Panc1 (cell line): ENCODE data around the gene SFXN3. TPM values are rescaled to one million over a fixed set of nuclear protein-coding genes. Genes with fewer than 3 reads are reported as not detected.

Experiments used
- ATAC-seq: fragments of 200-7000 bp; cut with Tn5 transposase; 2 replicates; pipeline ENCODE4 v1.9.1; 2020; ENCODE audit warnings: mild to moderate bottlenecking, moderate library complexity
- BruUV-seq: library from RNA; stranded (reverse); fragments of 400-500 nt; replicated peaks from 2 replicates; lab custom pipeline; 2021; lab: Mats Ljungman, UMichigan
- CTCF ChIA-PET: fragments of 300-600 bp; sonication (Branson Sonifier 250); formaldehyde crosslinking; loops from one replicate; lab custom pipeline; 2022; ENCODE audit warnings: antibody characterized with exemption; lab: Charles Lee
- POLR2A ChIA-PET: fragments of 300-600 bp; sonication (Branson Sonifier 250); formaldehyde crosslinking; loops from one replicate; lab custom pipeline; 2022; ENCODE audit warnings: antibody characterized with exemption; lab: Charles Lee
- DNase-seq: peaks from one replicate; pipeline ENCODE4 v3.0.0-alpha.2; 2010; ENCODE audit warnings: low read depth, low spot score
- H3K27ac ChIP-seq: 2 replicates; pipeline ENCODE4 v1.5.1; 2011; ENCODE audit warnings: mild to moderate bottlenecking, low read length, inconsistent platforms
- H3K27me3 ChIP-seq: fragments of 200-500 bp; sonication (Bioruptor generic); 2 replicates; pipeline ENCODE4 v1.6.0; 2014; ENCODE audit warnings: low read length, inconsistent platforms; ENCODE audit not compliant: control insufficient read depth, insufficient read depth
- H3K36me3 ChIP-seq: fragments of 200-500 bp; sonication (Bioruptor generic); 2 replicates; pipeline ENCODE4 v1.5.1; 2014; ENCODE audit warnings: inconsistent platforms, mild to moderate bottlenecking, low read length, moderate library complexity; ENCODE audit not compliant: control insufficient read depth, insufficient read depth
- H3K4me1 ChIP-seq: 2 replicates; pipeline ENCODE4 v1.5.1; 2011; ENCODE audit warnings: inconsistent platforms, mild to moderate bottlenecking, low read length, moderate library complexity; ENCODE audit not compliant: control insufficient read depth, insufficient read depth
- H3K4me3 ChIP-seq, 2 experiments: 2 replicates each; pipeline ENCODE4 v1.5.1; 2011 to 2012; ENCODE audit warnings: low read depth in 2 of 2, low read length in 2 of 2, mild to moderate bottlenecking in 2 of 2, inconsistent platforms in 1 of 2, moderate library complexity in 1 of 2
- H3K9me3 ChIP-seq: fragments of 200-500 bp; sonication (Bioruptor generic); 2 replicates; pipeline ENCODE4 v1.5.1; 2014; ENCODE audit warnings: low read depth, mild to moderate bottlenecking, inconsistent platforms, low read length, moderate library complexity; ENCODE audit not compliant: control insufficient read depth, insufficient read depth
- POLR2AphosphoS5 ChIP-seq: IDR thresholded peaks from 2 replicates; pipeline ENCODE4 v1.6.1; 2012; ENCODE audit warnings: mild to moderate bottlenecking, low read depth, low read length, moderate library complexity
- SIN3A ChIP-seq: IDR thresholded peaks from 2 replicates; pipeline ENCODE4 v1.6.1; 2012; ENCODE audit warnings: low read depth, mild to moderate bottlenecking, low read length, moderate library complexity, borderline replicate concordance; ENCODE audit not compliant: insufficient read depth
- TCF7L2 ChIP-seq: IDR thresholded peaks from 2 replicates; pipeline ENCODE4 v1.6.1; 2011; ENCODE audit warnings: mild to moderate bottlenecking, low read depth, low read length, inconsistent platforms
- in situ Hi-C: cut with HindIII; loops from 2 replicates; pipeline ENCODE4 v1.10.0; 2016; ENCODE audit warnings: low sequenced_read_pairs, low pct_unique_long_range_greater_than_20kb
- intact Hi-C: fragments of 100-400 bp; cut with micrococcal nuclease; formaldehyde crosslinking; loops from one replicate; pipeline ENCODE4 v1.10.0; 2022; ENCODE audit not compliant: unreplicated experiment
- total RNA-seq: library from RNA; stranded (reverse); gene quantifications from one replicate; pipeline ENCODE4 v1.2.1, GENCODE V29; 2021; ENCODE audit not compliant: unreplicated experiment
- TF ChIP-seq, protein P1 (sequence below), 2 experiments: IDR thresholded peaks; 2 replicates each; pipeline ENCODE4 v1.6.1; 2011 to 2012; ENCODE audit warnings: low read depth in 2 of 2, control low read depth in 1 of 2, low read length in 1 of 2, mild to moderate bottlenecking in 1 of 2, moderate library complexity in 1 of 2; ENCODE audit not compliant: insufficient read depth in 1 of 2
- TF ChIP-seq, protein P2 (sequence below): fragments of 450-650 bp; IDR thresholded peaks from 2 replicates; pipeline ENCODE4 v1.5.1; 2017; ENCODE audit warnings: mild to moderate bottlenecking

The SFXN3 gene
- total RNA-seq, 1 experiment from 2014 or later, result 15.3 TPM

DNA sequence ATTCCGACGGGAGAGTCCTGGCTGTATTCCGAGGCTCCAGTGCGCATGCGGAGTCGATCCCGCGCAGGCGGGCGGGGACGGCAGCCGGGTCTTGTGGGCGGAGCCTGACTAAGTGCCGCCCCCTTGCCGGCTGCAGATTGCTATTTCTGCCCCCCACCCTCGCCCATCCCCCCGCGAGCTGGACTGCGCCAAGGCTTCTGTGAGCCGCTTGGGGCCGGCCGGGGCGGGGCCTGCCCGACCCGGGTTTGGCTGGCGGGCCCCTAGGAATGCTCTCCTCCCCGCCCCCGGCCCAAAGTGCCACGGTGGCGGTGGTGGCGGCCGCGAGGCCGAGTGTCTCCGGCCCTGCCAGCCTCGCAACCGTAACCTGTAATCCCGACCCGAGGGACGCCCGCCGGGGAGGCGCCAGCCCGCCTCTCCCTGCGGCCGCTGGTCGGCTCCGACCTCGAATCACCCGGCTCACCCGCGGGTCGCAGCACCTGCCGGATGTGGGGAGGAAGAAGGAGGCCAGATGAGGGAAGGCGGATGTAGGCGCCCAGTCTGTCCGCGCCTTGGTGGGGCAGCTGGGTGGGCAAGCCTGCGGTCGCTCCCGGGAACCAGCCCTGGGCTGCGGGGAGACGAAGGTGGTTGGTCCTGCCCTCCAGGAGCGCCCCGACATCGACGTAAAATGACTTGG, 30.1 kb downstream of the SFXN3 start:
- intact Hi-C loops (no loop called here), in situ Hi-C loops (no loop called here)
- no peak for TF ChIP-seq SIN3A
- TF ChIP-seq, protein P1, sequence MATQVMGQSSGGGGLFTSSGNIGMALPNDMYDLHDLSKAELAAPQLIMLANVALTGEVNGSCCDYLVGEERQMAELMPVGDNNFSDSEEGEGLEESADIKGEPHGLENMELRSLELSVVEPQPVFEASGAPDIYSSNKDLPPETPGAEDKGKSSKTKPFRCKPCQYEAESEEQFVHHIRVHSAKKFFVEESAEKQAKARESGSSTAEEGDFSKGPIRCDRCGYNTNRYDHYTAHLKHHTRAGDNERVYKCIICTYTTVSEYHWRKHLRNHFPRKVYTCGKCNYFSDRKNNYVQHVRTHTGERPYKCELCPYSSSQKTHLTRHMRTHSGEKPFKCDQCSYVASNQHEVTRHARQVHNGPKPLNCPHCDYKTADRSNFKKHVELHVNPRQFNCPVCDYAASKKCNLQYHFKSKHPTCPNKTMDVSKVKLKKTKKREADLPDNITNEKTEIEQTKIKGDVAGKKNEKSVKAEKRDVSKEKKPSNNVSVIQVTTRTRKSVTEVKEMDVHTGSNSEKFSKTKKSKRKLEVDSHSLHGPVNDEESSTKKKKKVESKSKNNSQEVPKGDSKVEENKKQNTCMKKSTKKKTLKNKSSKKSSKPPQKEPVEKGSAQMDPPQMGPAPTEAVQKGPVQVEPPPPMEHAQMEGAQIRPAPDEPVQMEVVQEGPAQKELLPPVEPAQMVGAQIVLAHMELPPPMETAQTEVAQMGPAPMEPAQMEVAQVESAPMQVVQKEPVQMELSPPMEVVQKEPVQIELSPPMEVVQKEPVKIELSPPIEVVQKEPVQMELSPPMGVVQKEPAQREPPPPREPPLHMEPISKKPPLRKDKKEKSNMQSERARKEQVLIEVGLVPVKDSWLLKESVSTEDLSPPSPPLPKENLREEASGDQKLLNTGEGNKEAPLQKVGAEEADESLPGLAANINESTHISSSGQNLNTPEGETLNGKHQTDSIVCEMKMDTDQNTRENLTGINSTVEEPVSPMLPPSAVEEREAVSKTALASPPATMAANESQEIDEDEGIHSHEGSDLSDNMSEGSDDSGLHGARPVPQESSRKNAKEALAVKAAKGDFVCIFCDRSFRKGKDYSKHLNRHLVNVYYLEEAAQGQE (IDR thresholded peaks at IDR 0.05; ENCODE audit: insufficient read depth in 1 of 2, low read depth in 2 of 2, low read length in 1 of 2), result no peak
- TF ChIP-seq, protein P2, sequence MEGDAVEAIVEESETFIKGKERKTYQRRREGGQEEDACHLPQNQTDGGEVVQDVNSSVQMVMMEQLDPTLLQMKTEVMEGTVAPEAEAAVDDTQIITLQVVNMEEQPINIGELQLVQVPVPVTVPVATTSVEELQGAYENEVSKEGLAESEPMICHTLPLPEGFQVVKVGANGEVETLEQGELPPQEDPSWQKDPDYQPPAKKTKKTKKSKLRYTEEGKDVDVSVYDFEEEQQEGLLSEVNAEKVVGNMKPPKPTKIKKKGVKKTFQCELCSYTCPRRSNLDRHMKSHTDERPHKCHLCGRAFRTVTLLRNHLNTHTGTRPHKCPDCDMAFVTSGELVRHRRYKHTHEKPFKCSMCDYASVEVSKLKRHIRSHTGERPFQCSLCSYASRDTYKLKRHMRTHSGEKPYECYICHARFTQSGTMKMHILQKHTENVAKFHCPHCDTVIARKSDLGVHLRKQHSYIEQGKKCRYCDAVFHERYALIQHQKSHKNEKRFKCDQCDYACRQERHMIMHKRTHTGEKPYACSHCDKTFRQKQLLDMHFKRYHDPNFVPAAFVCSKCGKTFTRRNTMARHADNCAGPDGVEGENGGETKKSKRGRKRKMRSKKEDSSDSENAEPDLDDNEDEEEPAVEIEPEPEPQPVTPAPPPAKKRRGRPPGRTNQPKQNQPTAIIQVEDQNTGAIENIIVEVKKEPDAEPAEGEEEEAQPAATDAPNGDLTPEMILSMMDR, result no peak
- TF ChIP-seq POLR2AphosphoS5, result peak; percentile 8; the same call in 1 of the 2 replicates
- peak; percentile 53 for TF ChIP-seq TCF7L2
- ChIA-PET POLR2A (interaction anchor here (0.7 to 1.2 kb wide), 2 partner anchors 9 to 64 kb away, joined by 4 to 5 read pairs; no protein-coding TSS in a partner anchor), CTCF (interaction anchor here (0.6 to 2.2 kb wide), 8 partner anchors 10 to 775 kb away, joined by 3 to 19 read pairs (median 6); no protein-coding TSS in a partner anchor)
- Histone ChIP-seq H3K4me3 (peak overlapping the region; percentile 76 to 77), H3K27ac (peak overlapping the region; percentile 99), H3K9me3 (no peaks in the 10 kb centered on the region), H3K27me3 (no peaks in the 10 kb centered on the region), H3K4me1 (peaks cover 52% of the 10 kb centered on the region), H3K36me3 (peaks cover 6% of the 10 kb centered on the region; the same call in 1 of the 2 replicates)
- ATAC-seq, result peak; percentile 85
- no peak for DNase-seq
- no TSS peak for BruUV-seq

DNA sequence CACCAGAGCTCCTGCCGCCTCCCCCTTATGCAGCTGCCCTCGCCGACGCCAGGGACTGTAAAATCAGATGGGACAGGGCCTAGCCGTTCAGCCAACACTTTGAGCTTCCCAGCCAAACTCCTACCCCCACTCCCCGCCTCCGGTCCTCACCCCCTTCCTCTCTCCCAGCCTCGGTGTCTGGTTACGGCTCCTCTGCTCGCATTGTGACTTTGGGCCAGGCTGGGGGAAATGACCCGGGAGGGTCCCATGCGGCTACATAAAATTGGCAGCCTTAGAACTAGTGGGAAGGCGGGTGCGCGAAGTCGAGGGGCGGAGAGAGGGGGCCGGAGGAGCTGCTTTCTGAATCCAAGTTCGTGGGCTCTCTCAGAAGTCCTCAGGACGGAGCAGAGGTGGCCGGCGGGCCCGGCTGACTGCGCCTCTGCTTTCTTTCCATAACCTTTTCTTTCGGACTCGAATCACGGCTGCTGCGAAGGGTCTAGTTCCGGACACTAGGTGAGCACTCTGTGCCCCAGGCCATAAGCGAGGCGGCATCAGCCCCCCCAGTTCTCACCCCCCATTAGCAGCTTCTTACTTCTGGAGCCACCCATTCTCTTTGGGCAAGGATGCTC, 30.7 kb downstream of the SFXN3 start, which contains the start of gene KAZALD1:
Gene KAZALD1 (plus strand): TSS at position 366 of the 608 bp plus-strand sequence. CDS start 604 bp downstream, outside the sequence.
- DNase-seq (no peak), ATAC-seq (peak; percentile 8)
- TF ChIP-seq POLR2AphosphoS5 (no peak; the same call in 1 of the 2 replicates), TCF7L2 (no peak), SIN3A (no peak)
- TF ChIP-seq, protein P1 (IDR thresholded peaks at IDR 0.05; ENCODE audit: insufficient read depth in 1 of 2, low read depth in 2 of 2, low read length in 1 of 2), result no peak
- TF ChIP-seq, protein P2, result no peak
- H3K36me3 ChIP-seq, result peaks cover 6% of the 10 kb centered on the region; the same call in 1 of the 2 replicates
- peak within 1 kb of the TSS; percentile 99 for H3K27ac ChIP-seq
- H3K27me3 ChIP-seq, result no peaks in the 10 kb centered on the region
- CTCF ChIA-PET, result interaction anchor here (0.6 to 2.2 kb wide), 7 partner anchors 12 to 775 kb away, joined by 3 to 19 read pairs (median 3); no protein-coding TSS in a partner anchor
- peaks cover 52% of the 10 kb centered on the region for H3K4me1 ChIP-seq
- H3K4me3 ChIP-seq, result peak within 1 kb of the TSS; percentile 76 to 77
- BruUV-seq, result TSS peak; percentile 84
- intact Hi-C loops, result no loop called here
- in situ Hi-C loops, result no loop called here
- H3K9me3 ChIP-seq, result no peaks in the 10 kb centered on the region
- POLR2A ChIA-PET, result interaction anchor here (0.6 to 1.2 kb wide), 3 partner anchors 10 to 1010 kb away, joined by 4 to 12 read pairs (median 5); no protein-coding TSS in a partner anchor
